NCI-H226 (cell line): ENCODE measurements around the gene SH3BP2.

Source experiments
- DNase-seq: peaks from one replicate; pipeline ENCODE4 v3.0.0-alpha.2; 2015

Gene SH3BP2

GRCh38 chr4:2887343-2887742, 94.5 kb downstream of the SH3BP2 start:
- no peak for DNase-seq

- DNase-seq: no peak
These were observed 96.0 kb downstream of the SH3BP2 start for GRCh38 chr4:2888886-2889285.
